ENCODE data around the gene CHFR. TPM values are rescaled to one million over a fixed set of nuclear protein-coding genes. Genes with fewer than 3 reads are reported as not detected.

Gene CHFR
- total and polyA plus RNA-seq, 9 of the 15 experiments (the other 6 are each of a cell fraction or from before 2014, with no cell fraction given): 0.61 to 33.9 (median 19.3) TPM

DNA sequence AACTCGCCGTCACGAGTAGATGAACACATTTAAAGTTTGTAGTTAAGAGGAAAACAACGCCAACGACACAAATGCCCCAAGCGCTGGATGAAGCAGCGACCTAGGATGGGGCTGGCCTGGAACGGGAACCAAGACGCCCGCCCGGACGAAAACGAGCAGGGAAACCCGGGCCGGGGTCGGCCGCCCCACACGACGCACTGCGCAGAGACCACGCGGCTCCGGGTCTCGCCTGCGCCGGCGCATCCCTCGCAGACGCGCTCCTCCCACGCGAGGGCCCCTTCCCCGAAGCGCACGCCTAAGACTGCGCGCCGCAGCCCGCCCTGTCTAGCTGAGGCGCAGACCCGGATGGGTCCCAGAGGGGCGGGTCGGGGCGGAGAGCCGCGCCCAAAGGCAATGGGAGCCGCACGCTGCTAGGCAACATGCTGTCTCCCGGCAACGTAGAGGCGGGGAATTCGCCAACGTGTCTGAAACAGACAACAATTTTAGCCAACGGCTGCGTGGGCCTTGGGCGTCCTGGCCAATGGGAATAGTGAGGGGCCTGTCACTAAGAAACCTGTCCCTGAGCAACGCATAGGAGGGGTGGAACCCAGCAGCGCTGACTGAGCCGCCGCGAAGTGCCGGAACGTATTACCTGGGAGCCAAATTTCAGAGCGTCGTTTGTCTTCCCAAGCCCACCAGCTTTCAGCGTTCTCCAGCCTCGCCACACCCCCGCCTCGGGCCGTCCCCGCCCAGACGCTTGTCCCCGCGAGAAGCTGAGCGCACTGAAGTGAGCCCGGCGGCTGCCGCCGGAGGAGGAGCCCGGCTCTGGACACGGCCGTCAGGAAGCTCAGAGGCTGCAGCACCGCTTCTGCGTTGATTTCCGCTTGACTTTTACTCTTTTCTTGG is 21.0 kb upstream of the CHFR start (continued):
- TF ChIP-seq, protein P1, sequence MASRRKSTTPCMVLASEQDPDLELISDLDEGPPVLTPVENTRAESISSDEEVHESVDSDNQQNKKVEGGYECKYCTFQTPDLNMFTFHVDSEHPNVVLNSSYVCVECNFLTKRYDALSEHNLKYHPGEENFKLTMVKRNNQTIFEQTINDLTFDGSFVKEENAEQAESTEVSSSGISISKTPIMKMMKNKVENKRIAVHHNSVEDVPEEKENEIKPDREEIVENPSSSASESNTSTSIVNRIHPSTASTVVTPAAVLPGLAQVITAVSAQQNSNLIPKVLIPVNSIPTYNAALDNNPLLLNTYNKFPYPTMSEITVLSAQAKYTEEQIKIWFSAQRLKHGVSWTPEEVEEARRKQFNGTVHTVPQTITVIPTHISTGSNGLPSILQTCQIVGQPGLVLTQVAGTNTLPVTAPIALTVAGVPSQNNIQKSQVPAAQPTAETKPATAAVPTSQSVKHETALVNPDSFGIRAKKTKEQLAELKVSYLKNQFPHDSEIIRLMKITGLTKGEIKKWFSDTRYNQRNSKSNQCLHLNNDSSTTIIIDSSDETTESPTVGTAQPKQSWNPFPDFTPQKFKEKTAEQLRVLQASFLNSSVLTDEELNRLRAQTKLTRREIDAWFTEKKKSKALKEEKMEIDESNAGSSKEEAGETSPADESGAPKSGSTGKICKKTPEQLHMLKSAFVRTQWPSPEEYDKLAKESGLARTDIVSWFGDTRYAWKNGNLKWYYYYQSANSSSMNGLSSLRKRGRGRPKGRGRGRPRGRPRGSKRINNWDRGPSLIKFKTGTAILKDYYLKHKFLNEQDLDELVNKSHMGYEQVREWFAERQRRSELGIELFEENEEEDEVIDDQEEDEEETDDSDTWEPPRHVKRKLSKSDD (conservative IDR thresholded peaks at IDR 0.05; ENCODE audit: low read length): no peak
- no peak for TF ChIP-seq HBP1 (CRISPR knock-in tag; IDR thresholded peaks at IDR 0.05)
- TF ChIP-seq CSDE1 (IDR thresholded peaks at IDR 0.05): peak in 1 of 2 experiments; percentile 65; a peak in 1 of 4 replicates
- TF ChIP-seq TCF7L2 (IDR thresholded peaks at IDR 0.05; ENCODE audit: low read depth, low read length): no peak
- TF ChIP-seq ZNF165 (CRISPR knock-in tag; IDR thresholded peaks at IDR 0.05; ENCODE audit: borderline replicate concordance): no peak
- no peak for TF ChIP-seq MYBL2 (IDR thresholded peaks at IDR 0.05; ENCODE audit: low read depth)
- TF ChIP-seq MYBL2 (CRISPR knock-in tag; IDR thresholded peaks at IDR 0.05; ENCODE audit: borderline replicate concordance): no peak
- TF ChIP-seq ZNF75A (CRISPR knock-in tag; IDR thresholded peaks at IDR 0.05): no peak
- TF ChIP-seq HINFP (tag; conservative IDR thresholded peaks at IDR 0.05; ENCODE audit: low read depth): no peak
- TF ChIP-seq THAP7 (CRISPR knock-in tag; IDR thresholded peaks at IDR 0.05): no peak
- no peak for TF ChIP-seq U2AF1 (optimal IDR thresholded peaks at IDR 0.05; ENCODE audit: low read depth, low read length)
- no peak for TF ChIP-seq KLF13 (tag; IDR thresholded peaks at IDR 0.05; ENCODE audit: borderline replicate concordance, low read depth)
- TF ChIP-seq, protein P2, sequence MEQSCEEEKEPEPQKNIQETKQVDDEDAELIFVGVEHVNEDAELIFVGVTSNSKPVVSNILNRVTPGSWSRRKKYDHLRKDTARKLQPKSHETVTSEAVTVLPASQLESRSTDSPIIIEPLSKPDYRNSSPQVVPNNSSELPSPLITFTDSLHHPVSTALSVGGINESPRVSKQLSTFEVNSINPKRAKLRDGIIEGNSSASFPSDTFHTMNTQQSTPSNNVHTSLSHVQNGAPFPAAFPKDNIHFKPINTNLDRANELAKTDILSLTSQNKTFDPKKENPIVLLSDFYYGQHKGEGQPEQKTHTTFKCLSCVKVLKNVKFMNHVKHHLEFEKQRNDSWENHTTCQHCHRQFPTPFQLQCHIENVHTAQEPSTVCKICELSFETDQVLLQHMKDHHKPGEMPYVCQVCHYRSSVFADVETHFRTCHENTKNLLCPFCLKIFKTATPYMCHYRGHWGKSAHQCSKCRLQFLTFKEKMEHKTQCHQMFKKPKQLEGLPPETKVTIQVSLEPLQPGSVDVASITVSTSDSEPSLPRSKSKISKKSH (CRISPR knock-in tag; IDR thresholded peaks at IDR 0.05): no peak
- peak; percentile 25; the same call in 1 of the 2 replicates for TF ChIP-seq CHD2 (IDR thresholded peaks at IDR 0.05; ENCODE audit: low read depth, low read length)

Data from K562 (cell line).